Tibial artery (tissue), 4 donors: ENCODE results near the gene SARDH.

Experiments
- DNase-seq, 2 donors: peaks; one replicate each; pipeline ENCODE4 v3.0.0-alpha.2; 2019
- H3K27ac ChIP-seq, 2 donors: fragments of 200-600 bp; sonication (generic) in 1 of 2; 1 replicate in 1 of 2; 2 replicates in 1 of 2; pipeline ENCODE4 v1.5.1; 2018 to 2019; ENCODE audit warnings: mild to moderate bottlenecking in 1 of 2
- H3K27me3 ChIP-seq, 2 donors: fragments of 200-600 bp; sonication (generic) in 1 of 2; one replicate each; pipeline versions ENCODE4 v1.5.1 to v1.6.0; 2016 to 2019
- H3K36me3 ChIP-seq, 3 donors: fragments of 200-600 bp; sonication (generic) in 2 of 3; one replicate each; pipeline ENCODE4 v1.5.1; 2016 to 2019; ENCODE audit warnings: mild to moderate bottlenecking in 2 of 3
- H3K4me1 ChIP-seq, 4 donors: fragments of 200-600 bp; sonication (generic) in 2 of 4; 1 replicate in 3 of 4; 2 replicates in 1 of 4; pipeline ENCODE4 v1.5.1; 2016 to 2019
- H3K4me3 ChIP-seq, 2 donors: fragments of 200-600 bp; sonication (generic) in 1 of 2; 1 replicate in 1 of 2; 2 replicates in 1 of 2; pipeline ENCODE4 v1.5.1; 2018 to 2019; ENCODE audit warnings: mild to moderate bottlenecking in 2 of 2
- H3K9me3 ChIP-seq, 3 donors: fragments of 200-600 bp; sonication (generic) in 1 of 3; one replicate each; pipeline ENCODE4 v1.5.1; 2016 to 2019
- CTCF ChIP-seq, 2 experiments: fragments of 200-600 bp in 1 of 2; fragments of 450-650 bp in 1 of 2; IDR thresholded peaks; one replicate each; pipeline ENCODE4 v1.5.1; 2017 to 2019; ENCODE audit warnings: antibody characterized with exemption in 2 of 2, mild to moderate bottlenecking in 1 of 2, moderate library complexity in 1 of 2
- intact Hi-C: fragments of 100-400 bp; cut with DNase I; formaldehyde crosslinking; loops from one replicate; pipeline ENCODE4 v1.15.0; 2023; ENCODE audit warnings: low total_unique reads

SARDH gene

GRCh38 chr9:133647765-133648469 is 90.2 kb downstream of the SARDH start:
- no peak for TF ChIP-seq CTCF (IDR thresholded peaks at IDR 0.05)
- Histone ChIP-seq H3K27me3 (peaks cover 0 to 78% of the 10 kb centered on the region in 2 donors), H3K36me3 (no peaks in the 10 kb centered on the region), H3K4me3 (no peak overlapping the region), H3K4me1 (no peaks in the 10 kb centered on the region), H3K27ac (no peak overlapping the region), H3K9me3 (no peaks in the 10 kb centered on the region)
- intact Hi-C loops = no loop called here
- no peak for DNase-seq

GRCh38 chr9:133647148-133647547 is 91.0 kb downstream of the SARDH start:
- Histone ChIP-seq H3K36me3 (no peaks in the 10 kb centered on the region), H3K9me3 (no peaks in the 10 kb centered on the region), H3K4me3 (no peak overlapping the region), H3K27ac (no peak overlapping the region), H3K4me1 (no peaks in the 10 kb centered on the region), H3K27me3 (peaks cover 0 to 78% of the 10 kb centered on the region in 2 donors)
- TF ChIP-seq CTCF (IDR thresholded peaks at IDR 0.05) = no peak
- DNase-seq = no peak
- intact Hi-C loops = no loop called here

- intact Hi-C loops = no loop called here
- H3K27ac ChIP-seq = no peak overlapping the region
- no peaks in the 10 kb centered on the region for H3K4me1 ChIP-seq
- no peak for DNase-seq
- peaks cover 0 to 80% of the 10 kb centered on the region in 2 donors for H3K27me3 ChIP-seq
- H3K36me3 ChIP-seq = no peaks in the 10 kb centered on the region
- H3K9me3 ChIP-seq = no peaks in the 10 kb centered on the region
- H3K4me3 ChIP-seq = no peak overlapping the region
- TF ChIP-seq CTCF (IDR thresholded peaks at IDR 0.05) = no peak
These were observed 93.0 kb downstream of the SARDH start for GRCh38 chr9:133645021-133645765.

- no peak overlapping the region for H3K4me3 ChIP-seq
- no peaks in the 10 kb centered on the region for H3K4me1 ChIP-seq
- intact Hi-C loops = no loop called here
- no peak for DNase-seq
- no peak for TF ChIP-seq CTCF (IDR thresholded peaks at IDR 0.05)
- peaks cover 0 to 80% of the 10 kb centered on the region in 2 donors for H3K27me3 ChIP-seq
- no peaks in the 10 kb centered on the region for H3K36me3 ChIP-seq
- H3K9me3 ChIP-seq = no peaks in the 10 kb centered on the region
- no peak overlapping the region for H3K27ac ChIP-seq
These were observed 94.0 kb downstream of the SARDH start for GRCh38 chr9:133643978-133644760.

- Histone ChIP-seq H3K27me3 (peaks cover 0 to 80% of the 10 kb centered on the region in 2 donors), H3K27ac (no peak overlapping the region), H3K9me3 (no peaks in the 10 kb centered on the region), H3K4me1 (no peaks in the 10 kb centered on the region), H3K4me3 (no peak overlapping the region), H3K36me3 (no peaks in the 10 kb centered on the region)
- no peak for TF ChIP-seq CTCF (IDR thresholded peaks at IDR 0.05)
- DNase-seq = no peak
- intact Hi-C loops = no loop called here
These were observed 94.8 kb downstream of the SARDH start for GRCh38 chr9:133643362-133643755.
